Smooth muscle cell (in vitro differentiated cells): Measurements from ENCODE around the gene TOR4A. TPM values are rescaled to one million over a fixed set of nuclear protein-coding genes. Genes with fewer than 3 reads are reported as not detected.

Experiments used
- DNase-seq: peaks from one replicate; lab custom pipeline; 2025; ENCODE audit not compliant: unreplicated experiment; lab: John Stamatoyannopoulos, UW
- H2AFZ ChIP-seq: fragments of 200-600 bp; sonication (generic); 2 replicates; pipeline ENCODE4 v1.6.0; 2016; ENCODE audit warnings: antibody characterized with exemption, low read depth, mild to moderate bottlenecking
- H3F3A ChIP-seq: fragments of 200-600 bp; sonication (generic); 2 replicates; pipeline ENCODE4 v1.6.0; 2017; ENCODE audit warnings: antibody characterized with exemption, low read depth
- H3K27ac ChIP-seq: fragments of 200-600 bp; sonication (generic); 2 replicates; pipeline ENCODE4 v1.5.1; 2016; ENCODE audit warnings: low read depth, mild to moderate bottlenecking
- H3K27me3 ChIP-seq: fragments of 200-600 bp; sonication (generic); 2 replicates; pipeline ENCODE4 v1.6.1; 2016; ENCODE audit warnings: low read depth, mild to moderate bottlenecking
- H3K36me3 ChIP-seq: fragments of 200-600 bp; sonication (generic); 2 replicates; pipeline ENCODE4 v1.5.1; 2016; ENCODE audit warnings: low read depth
- H3K4me1 ChIP-seq: fragments of 200-600 bp; sonication (generic); 2 replicates; pipeline ENCODE4 v1.5.1; 2016; ENCODE audit warnings: low read depth
- H3K4me2 ChIP-seq: fragments of 200-600 bp; sonication (generic); 2 replicates; pipeline ENCODE4 v1.6.0; 2016; ENCODE audit warnings: mild to moderate bottlenecking
- H3K4me3 ChIP-seq: fragments of 200-600 bp; sonication (generic); 2 replicates; pipeline ENCODE4 v1.5.1; 2016; ENCODE audit warnings: mild to moderate bottlenecking
- H3K79me2 ChIP-seq: fragments of 200-600 bp; sonication (generic); 2 replicates; pipeline ENCODE4 v1.6.0; 2016; ENCODE audit warnings: low read depth, mild to moderate bottlenecking
- H3K9ac ChIP-seq: fragments of 200-600 bp; sonication (generic); 2 replicates; pipeline ENCODE4 v1.6.0; 2016; ENCODE audit warnings: low read depth
- H3K9me3 ChIP-seq: fragments of 200-600 bp; sonication (generic); replicated peaks from 2 replicates; pipeline ENCODE4 v1.5.1; 2016; ENCODE audit warnings: low read depth
- H4K20me1 ChIP-seq: fragments of 200-600 bp; sonication (generic); 2 replicates; pipeline ENCODE4 v1.6.0; 2016; ENCODE audit warnings: low read depth
- WGBS: methylation state at CpG from one replicate; pipeline ENCODE4 v1.1.7; 2016; ENCODE audit warnings: low lambda C conversion rate; 5-methylcytosine and 5-hydroxymethylcytosine counted together
- polyA plus RNA-seq: library from polyadenylated mRNA; unstranded; fragments of >200 nt; fragmentation: Nextera tagmentation; extraction: Ambion mirVana; gene quantifications from 2 replicates; pipeline ENCODE4 v1.2.1, GENCODE V29; 2016
- total RNA-seq: library from RNA; depleted of rRNA; stranded (reverse); fragments of >200 nt; gene quantifications from 2 replicates; pipeline ENCODE4 v1.2.3, GENCODE V29; 2014
- TF ChIP-seq, protein P1 (sequence below): fragments of 200-600 bp; sonication (generic); IDR thresholded peaks from 2 replicates; pipeline ENCODE4 v1.5.1; 2017; ENCODE audit warnings: borderline replicate concordance, mild to moderate bottlenecking, antibody characterized with exemption; ENCODE audit not compliant: insufficient read depth, poor library complexity, severe bottlenecking

The TOR4A gene
- total and polyA plus RNA-seq, 2 experiments from 2014 or later: 5.5 to 6.3 TPM

DNA sequence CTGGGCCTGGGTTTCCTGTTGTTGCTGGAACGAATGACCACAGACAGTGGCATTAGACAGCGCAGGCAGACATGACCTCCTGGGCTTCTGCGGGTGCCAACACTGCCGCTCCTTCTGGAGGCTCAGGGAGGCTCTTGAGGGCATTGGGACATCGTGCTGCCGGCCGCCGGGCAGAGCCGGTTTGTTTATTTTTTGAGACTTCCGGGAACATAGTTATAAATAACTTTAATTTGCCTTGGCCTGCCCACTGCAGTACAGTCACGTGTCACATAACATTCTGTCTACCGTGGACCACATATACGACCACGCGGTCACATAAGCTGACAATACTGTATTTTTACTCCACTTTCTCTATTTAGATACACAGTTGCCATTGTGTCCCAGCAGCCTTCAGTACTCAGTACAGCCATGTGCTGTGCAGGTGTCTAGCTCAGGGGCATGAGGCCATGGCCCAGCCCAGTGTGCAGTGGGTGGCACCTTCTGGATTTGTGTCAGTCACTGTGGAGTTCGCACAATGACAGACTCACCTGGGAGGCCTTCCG is 8.2 kb upstream of the TOR4A start:
- no peaks in the 10 kb centered on the region for H3F3A ChIP-seq
- no peak overlapping the region for H2AFZ ChIP-seq
- no peaks in the 10 kb centered on the region for H3K4me1 ChIP-seq
- no peak overlapping the region for H3K27ac ChIP-seq
- 91% methylated on average over 17 of the region's 17 CpGs for WGBS
- no peak overlapping the region for H3K4me3 ChIP-seq
- H3K27me3 ChIP-seq: no peaks in the 10 kb centered on the region
- TF ChIP-seq, protein P1, sequence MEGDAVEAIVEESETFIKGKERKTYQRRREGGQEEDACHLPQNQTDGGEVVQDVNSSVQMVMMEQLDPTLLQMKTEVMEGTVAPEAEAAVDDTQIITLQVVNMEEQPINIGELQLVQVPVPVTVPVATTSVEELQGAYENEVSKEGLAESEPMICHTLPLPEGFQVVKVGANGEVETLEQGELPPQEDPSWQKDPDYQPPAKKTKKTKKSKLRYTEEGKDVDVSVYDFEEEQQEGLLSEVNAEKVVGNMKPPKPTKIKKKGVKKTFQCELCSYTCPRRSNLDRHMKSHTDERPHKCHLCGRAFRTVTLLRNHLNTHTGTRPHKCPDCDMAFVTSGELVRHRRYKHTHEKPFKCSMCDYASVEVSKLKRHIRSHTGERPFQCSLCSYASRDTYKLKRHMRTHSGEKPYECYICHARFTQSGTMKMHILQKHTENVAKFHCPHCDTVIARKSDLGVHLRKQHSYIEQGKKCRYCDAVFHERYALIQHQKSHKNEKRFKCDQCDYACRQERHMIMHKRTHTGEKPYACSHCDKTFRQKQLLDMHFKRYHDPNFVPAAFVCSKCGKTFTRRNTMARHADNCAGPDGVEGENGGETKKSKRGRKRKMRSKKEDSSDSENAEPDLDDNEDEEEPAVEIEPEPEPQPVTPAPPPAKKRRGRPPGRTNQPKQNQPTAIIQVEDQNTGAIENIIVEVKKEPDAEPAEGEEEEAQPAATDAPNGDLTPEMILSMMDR: no peak
- H3K36me3 ChIP-seq: no peaks in the 10 kb centered on the region
- H3K9ac ChIP-seq: no peak overlapping the region
- H3K9me3 ChIP-seq: no peaks in the 10 kb centered on the region
- H3K79me2 ChIP-seq: no peaks in the 10 kb centered on the region
- H3K4me2 ChIP-seq: no peak overlapping the region
- DNase-seq: no peak
- peaks cover 31% of the 10 kb centered on the region for H4K20me1 ChIP-seq

DNA sequence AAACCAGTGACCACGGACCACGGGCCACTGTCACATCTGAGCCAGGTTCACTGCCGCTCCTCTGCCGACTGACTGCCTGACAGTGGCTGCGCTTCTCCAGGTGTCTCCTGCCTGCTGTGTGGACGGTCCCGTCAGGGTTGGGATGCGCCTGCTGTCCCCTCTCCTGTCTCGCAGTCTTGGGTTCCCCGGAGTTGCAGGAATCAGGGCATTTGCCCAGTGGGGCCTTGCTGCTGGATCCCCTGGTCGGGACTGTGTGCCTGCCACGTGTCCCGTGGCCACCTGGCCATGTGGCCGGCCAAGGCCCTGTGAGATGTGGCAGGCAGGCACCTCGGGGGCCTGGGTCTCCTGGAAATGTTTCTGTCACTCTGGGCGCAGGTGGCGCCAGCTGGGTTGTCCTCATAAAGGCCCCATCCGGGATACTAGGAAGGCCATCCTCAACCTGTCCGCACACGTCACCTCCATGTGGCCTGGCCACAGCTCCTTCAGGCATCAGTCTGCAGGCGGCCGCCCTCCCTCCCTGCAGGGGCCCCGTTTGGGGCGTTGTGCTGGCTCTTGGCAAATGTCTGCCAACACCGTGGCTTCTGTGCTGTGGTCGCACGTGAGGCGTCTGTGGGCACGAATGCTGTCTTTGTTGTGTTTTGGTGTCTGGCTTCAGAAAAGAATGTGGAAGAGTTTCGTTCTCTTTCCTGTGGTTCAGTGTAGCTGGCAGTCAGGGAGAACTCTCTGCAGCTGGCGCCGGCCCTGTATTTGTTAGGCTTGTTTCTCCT is 6.4 kb upstream of the TOR4A start:
- WGBS: 93% methylated on average over 32 of the region's 32 CpGs
- Histone ChIP-seq H4K20me1 (peaks cover 33% of the 10 kb centered on the region), H3K9me3 (no peaks in the 10 kb centered on the region), H3K4me3 (no peak overlapping the region), H3K9ac (no peak overlapping the region), H2AFZ (no peak overlapping the region), H3K27me3 (no peaks in the 10 kb centered on the region), H3K4me2 (no peak overlapping the region), H3F3A (no peaks in the 10 kb centered on the region), H3K4me1 (no peaks in the 10 kb centered on the region), H3K36me3 (no peaks in the 10 kb centered on the region), H3K79me2 (no peaks in the 10 kb centered on the region), H3K27ac (no peak overlapping the region)
- no peak for DNase-seq
- TF ChIP-seq, protein P1: no peak

DNA sequence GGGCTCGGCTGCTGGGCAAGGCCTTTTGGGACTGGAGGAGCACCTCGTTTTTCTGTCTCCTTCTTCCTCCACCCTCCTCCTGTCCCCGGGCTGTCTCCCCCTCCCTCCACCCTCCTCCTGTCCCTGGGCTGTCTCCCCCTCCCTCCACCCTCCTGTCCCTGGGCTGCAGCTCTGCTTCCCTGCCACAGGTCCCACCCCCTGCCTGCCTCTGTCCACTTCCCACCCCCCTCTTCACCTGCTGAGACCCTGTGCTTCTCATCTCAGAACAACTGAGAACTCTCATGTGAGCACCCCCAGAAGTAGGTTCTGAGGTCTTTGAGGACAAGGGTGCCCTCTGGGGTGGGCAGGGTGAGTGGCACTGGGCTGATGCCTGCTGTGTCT is 5.8 kb upstream of the TOR4A start:
- no CpG with 5 or more reads among the region's 3 CpGs for WGBS
- TF ChIP-seq, protein P1: no peak

More for the DNA sequence above, 5.8 kb upstream of the TOR4A start:
- no peak overlapping the region for H3K4me2 ChIP-seq
- no peaks in the 10 kb centered on the region for H3K79me2 ChIP-seq
- no peaks in the 10 kb centered on the region for H3K36me3 ChIP-seq
- no peaks in the 10 kb centered on the region for H3K27me3 ChIP-seq
- no peak overlapping the region for H3K9ac ChIP-seq
- peaks cover 33% of the 10 kb centered on the region for H4K20me1 ChIP-seq
- H3K9me3 ChIP-seq: no peaks in the 10 kb centered on the region
- peaks cover 5% of the 10 kb centered on the region for H3K4me1 ChIP-seq
- H3F3A ChIP-seq: no peaks in the 10 kb centered on the region
- no peak overlapping the region for H3K4me3 ChIP-seq
- H2AFZ ChIP-seq: no peak overlapping the region
- H3K27ac ChIP-seq: no peak overlapping the region
- no peak for DNase-seq
